Measurements from ENCODE around the gene NPFF. TPM values are rescaled to one million over a fixed set of nuclear protein-coding genes. Genes with fewer than 3 reads are reported as not detected.

The NPFF gene
- total RNA-seq, 1 donor from 2014 or later, result not detected

- no peak for TF ChIP-seq CTCF (conservative IDR thresholded peaks at IDR 0.05)
- Mint-ChIP-seq H3K27ac (ENCODE audit: unreplicated experiment) (no peak overlapping the region), H3K9me3 (no peaks in the 10 kb centered on the region), H3K4me3 (no peak overlapping the region), H3K4me1 (no peaks in the 10 kb centered on the region), H3K36me3 (ENCODE audit: low read depth) (peaks cover 4% of the 10 kb centered on the region), H3K27me3 (ENCODE audit: low read depth) (no peaks in the 10 kb centered on the region)
- no peak for DNase-seq (ENCODE audit: low read depth, low spot score)
These were observed 15.8 kb upstream of the NPFF start for GRCh38 chr12:53523131-53523530.

DNA sequence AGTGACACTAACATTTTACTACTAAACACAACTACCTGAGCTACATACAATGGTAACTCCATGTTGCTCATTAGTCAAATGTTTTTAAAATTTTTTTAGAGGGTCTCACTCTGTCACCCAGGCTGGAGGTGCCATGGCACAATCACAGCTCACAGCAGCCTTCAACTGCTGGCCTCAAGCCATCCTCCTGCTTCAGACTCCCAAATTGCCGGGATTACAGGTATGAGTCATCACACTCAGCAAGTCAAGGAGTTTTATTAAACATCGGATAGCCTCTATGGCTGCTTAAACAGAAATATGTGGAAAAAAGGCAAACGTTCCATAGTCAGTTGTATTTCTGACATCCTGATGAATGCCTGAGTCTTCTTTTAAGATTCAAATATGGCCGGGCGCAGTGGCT lies 11.1 kb upstream of the NPFF start:
- TF ChIP-seq CTCF (conservative IDR thresholded peaks at IDR 0.05), result no peak
- Mint-ChIP-seq H3K9me3 (no peaks in the 10 kb centered on the region), H3K36me3 (ENCODE audit: low read depth) (peaks cover 4% of the 10 kb centered on the region), H3K27me3 (ENCODE audit: low read depth) (no peaks in the 10 kb centered on the region), H3K4me1 (no peaks in the 10 kb centered on the region), H3K27ac (ENCODE audit: unreplicated experiment) (no peak overlapping the region), H3K4me3 (no peak overlapping the region)
- DNase-seq (ENCODE audit: low read depth, low spot score), result no peak

GRCh38 chr12:53516758-53517455 lies 9.6 kb upstream of the NPFF start:
- no peak for DNase-seq (ENCODE audit: low read depth, low spot score)
- Mint-ChIP-seq H3K9me3 (no peaks in the 10 kb centered on the region), H3K27me3 (ENCODE audit: low read depth) (no peaks in the 10 kb centered on the region), H3K4me3 (no peak overlapping the region), H3K27ac (ENCODE audit: unreplicated experiment) (peak overlapping the region; percentile 30), H3K36me3 (ENCODE audit: low read depth) (peaks cover 4% of the 10 kb centered on the region), H3K4me1 (no peaks in the 10 kb centered on the region)
- TF ChIP-seq CTCF (conservative IDR thresholded peaks at IDR 0.05), result no peak

GRCh38 chr12:53515291-53515680 lies 8.0 kb upstream of the NPFF start:
- Mint-ChIP-seq H3K4me1 (no peaks in the 10 kb centered on the region), H3K9me3 (no peaks in the 10 kb centered on the region), H3K4me3 (no peak overlapping the region), H3K27me3 (ENCODE audit: low read depth) (no peaks in the 10 kb centered on the region), H3K27ac (ENCODE audit: unreplicated experiment) (no peak overlapping the region), H3K36me3 (ENCODE audit: low read depth) (no peaks in the 10 kb centered on the region)
- TF ChIP-seq CTCF (conservative IDR thresholded peaks at IDR 0.05), result no peak
- DNase-seq (ENCODE audit: low read depth, low spot score), result no peak

DNA sequence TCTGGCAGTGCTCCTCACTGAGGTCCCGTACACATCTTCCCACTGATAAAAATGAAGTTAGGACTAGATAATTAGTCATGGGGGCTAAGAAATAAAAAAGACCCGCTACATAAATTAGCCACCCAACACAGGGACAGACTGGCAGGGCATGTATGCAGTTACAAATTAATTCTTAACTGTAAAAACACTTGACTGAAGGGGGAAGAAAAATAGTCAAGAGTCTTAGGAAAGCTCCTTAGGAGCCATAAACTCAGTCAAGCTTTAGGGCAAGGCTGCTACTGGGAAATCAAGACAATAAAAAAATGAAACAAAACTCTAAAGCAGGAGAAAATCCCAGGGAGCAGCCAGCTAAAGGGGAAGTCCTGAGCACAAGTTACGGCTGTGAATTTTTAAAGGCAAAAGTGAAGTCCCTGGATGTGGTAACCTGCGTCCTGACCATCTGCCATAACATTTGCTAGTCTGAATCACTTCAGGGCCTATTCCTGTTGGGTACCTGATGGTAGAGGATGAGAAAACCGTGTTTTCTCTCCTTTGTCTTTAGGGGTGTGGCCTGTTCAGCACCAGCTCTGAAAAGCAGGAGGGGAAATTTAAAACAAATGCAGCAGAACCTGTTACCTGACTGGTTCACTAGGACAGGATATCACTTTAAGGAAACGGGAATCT lies 7.5 kb upstream of the NPFF start:
- Mint-ChIP-seq H3K36me3 (ENCODE audit: low read depth) (no peaks in the 10 kb centered on the region), H3K27me3 (ENCODE audit: low read depth) (no peaks in the 10 kb centered on the region), H3K4me3 (no peak overlapping the region), H3K27ac (ENCODE audit: unreplicated experiment) (no peak overlapping the region), H3K9me3 (no peaks in the 10 kb centered on the region), H3K4me1 (no peaks in the 10 kb centered on the region)
- DNase-seq (ENCODE audit: low read depth, low spot score), result no peak
- no peak for TF ChIP-seq CTCF (conservative IDR thresholded peaks at IDR 0.05)

All from neural crest cell (in vitro differentiated cells).